Measurements from ENCODE around the gene RNF43.

- TF ChIP-seq CTCF (IDR thresholded peaks at IDR 0.05; ENCODE audit: insufficient read depth, low read length) = no peak
- TF ChIP-seq POLR2AphosphoS5 (IDR thresholded peaks at IDR 0.05; ENCODE audit: low read depth) = no peak
These were observed 38.4 kb downstream of the RNF43 start for GRCh38 chr17:58378733-58379510.
